Endothelial cell of umbilical vein (primary cell): ENCODE measurements around the gene JAKMIP3. TPM values are rescaled to one million over a fixed set of nuclear protein-coding genes. Genes with fewer than 3 reads are reported as not detected.
"Not testable (repeated sequence)": the region's sequence is repeated elsewhere in the genome, so short reads cannot be mapped to it uniquely, and the experiment has no call there.

ENCODE experiments used
- BruUV-seq: library from RNA; stranded (reverse); fragments of 400-500 nt; replicated peaks from 2 replicates; lab custom pipeline; 2021; lab: Mats Ljungman, UMichigan
- CTCF ChIA-PET: fragments of 300-600, 350-600 bp; sonication (Branson Sonifier 250); formaldehyde crosslinking; loops from one replicate; lab custom pipeline; 2021; ENCODE audit warnings: antibody characterized with exemption, inconsistent platforms; lab: Charles Lee
- POLR2A ChIA-PET: fragments of 300-600, 350-600 bp; sonication (Branson Sonifier 250); formaldehyde crosslinking; loops from one replicate; lab custom pipeline; 2021; ENCODE audit warnings: antibody characterized with exemption, inconsistent platforms; lab: Charles Lee
- DNase-seq: peaks from one replicate; pipeline ENCODE4 v3.0.0-alpha.2; 2011; ENCODE audit warnings: low read depth, low spot score
- FAIRE-seq: peaks from 2 replicates; lab custom pipeline; 2011; peaks lifted over from hg19 to GRCh38; lab: Jason Lieb, UNC
- H2AFZ ChIP-seq: 2 replicates; pipeline ENCODE4 v1.6.0; 2012; ENCODE audit warnings: low read depth, low read length, control low read depth, inconsistent platforms
- H3K27ac ChIP-seq: 2 replicates; pipeline ENCODE4 v1.5.1; 2011; ENCODE audit warnings: low read depth, mild to moderate bottlenecking, control low read depth, low read length, moderate library complexity; ENCODE audit not compliant: insufficient read depth
- H3K27me3 ChIP-seq, 2 experiments: 2 replicates each; pipeline versions ENCODE4 v1.6.0 to v1.6.1; 2011; ENCODE audit warnings: low read length in 2 of 2, mixed read lengths in 1 of 2; ENCODE audit not compliant: control insufficient read depth in 2 of 2, insufficient read depth in 2 of 2
- H3K36me3 ChIP-seq, 2 experiments: 2 replicates in 1 of 2; 3 replicates in 1 of 2; pipeline ENCODE4 v1.5.1; 2011; ENCODE audit warnings: low read length in 2 of 2, mild to moderate bottlenecking in 1 of 2, moderate library complexity in 1 of 2; ENCODE audit not compliant: control insufficient read depth in 2 of 2, insufficient read depth in 2 of 2; ENCODE audit errors: extremely low read depth in 1 of 2
- H3K4me1 ChIP-seq: 3 replicates; pipeline ENCODE4 v1.5.1; 2011; ENCODE audit warnings: mild to moderate bottlenecking, low read length; ENCODE audit not compliant: control insufficient read depth, insufficient read depth; ENCODE audit errors: extremely low read depth
- H3K4me2 ChIP-seq: 2 replicates; pipeline ENCODE4 v1.6.1; 2011; ENCODE audit warnings: low read length, control low read depth, mixed read lengths; ENCODE audit not compliant: insufficient read depth
- H3K4me3 ChIP-seq, 3 experiments: fragments of 200-600 bp in 1 of 3; sonication (generic), shearing (Covaris generic) in 1 of 3; replicated peaks in 1 of 3; 2 replicates each; pipeline ENCODE4 v1.5.1; 2011 to 2016; ENCODE audit warnings: control low read depth in 3 of 3, low read length in 3 of 3, mild to moderate bottlenecking in 2 of 3, inconsistent platforms in 1 of 3, low read depth in 1 of 3, moderate library complexity in 1 of 3; ENCODE audit not compliant: insufficient read depth in 1 of 3
- H3K79me2 ChIP-seq: 2 replicates; pipeline ENCODE4 v1.6.0; 2012; ENCODE audit warnings: low read length, inconsistent platforms; ENCODE audit not compliant: control insufficient read depth, insufficient read depth
- H3K9ac ChIP-seq: replicated peaks from 2 replicates; pipeline ENCODE3; 2011; ENCODE audit warnings: low read length, control low read depth; ENCODE audit not compliant: insufficient read depth; ENCODE audit errors: extremely low read depth
- H3K9me1 ChIP-seq: replicated peaks from 3 replicates; pipeline ENCODE4 v1.6.0; 2011; ENCODE audit warnings: mild to moderate bottlenecking, low read length; ENCODE audit not compliant: control insufficient read depth, insufficient read depth; ENCODE audit errors: extremely low read depth
- H3K9me3 ChIP-seq: replicated peaks from 2 replicates; pipeline ENCODE4 v1.5.1; 2012; ENCODE audit warnings: low read length, inconsistent platforms; ENCODE audit not compliant: control insufficient read depth, insufficient read depth
- H4K20me1 ChIP-seq: replicated peaks from 2 replicates; pipeline ENCODE3; 2011; ENCODE audit warnings: mild to moderate bottlenecking, low read length; ENCODE audit not compliant: control insufficient read depth, insufficient read depth; ENCODE audit errors: extremely low read depth
- CTCF ChIP-seq, 2 donors: IDR thresholded peaks; 1 replicate in 1 of 2; 2 replicates in 1 of 2; pipeline ENCODE4 v1.5.1; 2011; ENCODE audit warnings: low read length in 2 of 2, mild to moderate bottlenecking in 2 of 2, moderate library complexity in 2 of 2, control low read depth in 1 of 2, inconsistent platforms in 1 of 2, low read depth in 1 of 2; ENCODE audit not compliant: insufficient read depth in 1 of 2; ENCODE audit errors: extremely low read depth in 1 of 2
- EZH2 ChIP-seq: IDR thresholded peaks from 2 replicates; pipeline ENCODE4 v1.6.1; 2012; ENCODE audit warnings: borderline replicate concordance, low read depth, mild to moderate bottlenecking, moderate library complexity, low read length, inconsistent platforms; ENCODE audit not compliant: severe bottlenecking
- FOS ChIP-seq: IDR thresholded peaks from 2 replicates; pipeline ENCODE4 v1.6.1; 2011; ENCODE audit warnings: mild to moderate bottlenecking, low read length, moderate library complexity, borderline replicate concordance; ENCODE audit not compliant: insufficient read depth
- GATA2 ChIP-seq: IDR thresholded peaks from 2 replicates; pipeline ENCODE4 v1.7.0; 2011; ENCODE audit warnings: low read depth, mild to moderate bottlenecking, moderate library complexity, mixed read lengths, low read length; ENCODE audit not compliant: insufficient read length, insufficient read depth
- JUN ChIP-seq: IDR thresholded peaks from 2 replicates; pipeline ENCODE4 v1.6.1; 2011; ENCODE audit warnings: borderline replicate concordance, low read depth; ENCODE audit not compliant: insufficient read length, insufficient read depth
- MYC ChIP-seq: IDR thresholded peaks from one replicate; pipeline ENCODE4 v1.6.1; 2011; ENCODE audit warnings: mild to moderate bottlenecking, low read depth, low read length
- POLR2A ChIP-seq: IDR thresholded peaks from 2 replicates; pipeline ENCODE4 v1.6.1; 2012; ENCODE audit warnings: low read depth, mild to moderate bottlenecking, control low read depth, low read length
- POLR2AphosphoS5 ChIP-seq: IDR thresholded peaks from 2 replicates; pipeline ENCODE4 v1.6.1; 2012; ENCODE audit warnings: low read depth, mild to moderate bottlenecking, control low read depth, low read length, moderate library complexity; ENCODE audit not compliant: insufficient read depth
- dilution Hi-C: fragments of 300-500 bp; cut with MboI; formaldehyde crosslinking; loops from one replicate; pipeline ENCODE4 v1.15.0; 2019; ENCODE audit warnings: low sequenced_read_pairs; ENCODE audit not compliant: extremely low pct_ligation_motif_present
- intact Hi-C: fragments of 100-400 bp; cut with micrococcal nuclease; formaldehyde crosslinking; loops from one replicate; pipeline ENCODE4 v1.10.0; 2022
- polyA plus RNA-seq, 4 experiments: library from polyadenylated mRNA; depleted of rRNA in 3 of 4; stranded (reverse) in 3 of 4; unstranded in 1 of 4; fragments of >200 nt; gene quantifications; 2 replicates each; pipeline versions ENCODE4 v1.2.1 to v1.2.3, GENCODE V29; 2011 to 2012; ENCODE audit warnings: missing spikeins in 1 of 4
- total RNA-seq: library from RNA; stranded (reverse); gene quantifications from 2 replicates; pipeline ENCODE4 v1.2.3, GENCODE V29; 2021
- TF ChIP-seq, protein P1 (sequence below): IDR thresholded peaks from 2 replicates; pipeline ENCODE4 v1.6.1; 2011; ENCODE audit not compliant: insufficient read depth, insufficient read length

Gene JAKMIP3
- total and polyA plus RNA-seq, 2 donors (not counting 3 experiments of a cell fraction or from before 2014, with no cell fraction given): 0.01 TPM; not detected in 1

DNA sequence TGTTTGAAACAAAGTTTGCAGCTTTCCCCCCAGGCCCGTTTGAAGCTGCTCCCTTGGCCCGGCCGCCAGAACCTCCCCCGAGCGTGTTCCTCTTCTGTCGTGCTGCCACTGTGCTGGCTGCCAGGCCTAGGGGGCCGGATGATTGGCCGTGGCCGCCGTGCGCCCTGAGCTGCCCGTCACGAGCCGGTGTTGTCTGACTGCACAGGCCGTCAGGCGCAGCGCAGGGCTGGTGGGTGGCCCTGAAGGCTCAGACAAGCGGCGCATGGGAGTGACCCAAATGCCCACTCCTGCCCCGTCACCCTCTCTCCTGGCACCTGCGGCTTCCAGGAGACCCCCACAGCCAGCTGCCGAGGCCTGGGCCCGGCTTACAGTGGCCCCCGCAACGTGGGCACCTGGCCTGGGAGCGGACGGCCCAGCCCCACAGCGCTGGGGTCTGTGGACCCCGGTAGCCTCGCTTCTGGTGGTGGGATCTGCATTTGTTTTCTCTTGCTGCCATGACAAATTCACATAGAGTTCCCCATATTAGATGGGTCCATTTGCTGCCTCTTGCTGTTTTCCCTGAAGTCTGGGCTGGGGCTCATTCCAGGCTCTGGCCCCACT is 13.1 kb downstream of the JAKMIP3 start:
- Histone ChIP-seq H3K9ac (no peak overlapping the region), H3K4me3 (no peak overlapping the region), H2AFZ (no peak overlapping the region), H3K79me2 (no peaks in the 10 kb centered on the region), H3K4me1 (no peaks in the 10 kb centered on the region), H3K36me3 (no peaks in the 10 kb centered on the region), H3K27ac (no peak overlapping the region), H3K27me3 (no peaks in the 10 kb centered on the region), H4K20me1 (no peaks in the 10 kb centered on the region), H3K9me3 (no peaks in the 10 kb centered on the region), H3K4me2 (no peak overlapping the region), H3K9me1 (no peaks in the 10 kb centered on the region)
- POLR2A ChIA-PET: no interaction called here
- DNase-seq (no peak), FAIRE-seq (no peak)
- CTCF ChIA-PET: no interaction called here
- intact Hi-C loops (no loop called here), dilution Hi-C loops (no loop called here)
- TF ChIP-seq POLR2A: no peak
- TF ChIP-seq JUN: no peak
- TF ChIP-seq, protein P1, sequence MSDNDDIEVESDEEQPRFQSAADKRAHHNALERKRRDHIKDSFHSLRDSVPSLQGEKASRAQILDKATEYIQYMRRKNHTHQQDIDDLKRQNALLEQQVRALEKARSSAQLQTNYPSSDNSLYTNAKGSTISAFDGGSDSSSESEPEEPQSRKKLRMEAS: no peak
- TF ChIP-seq EZH2: no peak
- TF ChIP-seq CTCF (IDR thresholded peaks at IDR 0.05; ENCODE audit: extremely low read depth in 1 of 2, insufficient read depth in 1 of 2, low read depth in 1 of 2, low read length in 2 of 2): no peak
- TF ChIP-seq POLR2AphosphoS5: no peak
- no peak for TF ChIP-seq FOS
- TF ChIP-seq MYC: no peak
- no peak for TF ChIP-seq GATA2
- no TSS peak for BruUV-seq

DNA sequence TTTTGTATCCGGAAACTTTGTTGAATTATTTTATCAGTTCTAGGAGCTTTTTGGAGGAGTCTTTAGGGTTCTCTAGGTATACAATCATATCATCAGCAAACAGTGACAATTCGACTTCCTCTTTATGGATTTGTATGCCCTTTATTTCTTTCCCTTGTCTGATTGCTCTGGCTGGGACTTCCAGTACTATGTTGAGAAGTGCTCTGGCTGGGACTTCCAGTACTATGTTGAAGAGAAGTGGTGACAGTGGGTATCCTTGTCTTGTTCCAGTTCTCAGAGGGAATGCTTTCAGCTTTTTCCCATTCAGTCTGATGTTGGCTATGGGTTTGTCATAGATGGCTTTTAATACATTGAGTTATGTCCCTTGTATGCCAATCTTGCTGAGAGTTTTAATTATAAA is 18.6 kb downstream of the JAKMIP3 start:
- intact Hi-C loops, H3K9ac ChIP-seq, H3K27me3 ChIP-seq, H4K20me1 ChIP-seq, dilution Hi-C loops, CTCF ChIA-PET, FAIRE-seq, H3K4me3 ChIP-seq, H2AFZ ChIP-seq, H3K4me2 ChIP-seq, POLR2A ChIA-PET, BruUV-seq, H3K4me1 ChIP-seq, H3K9me3 ChIP-seq, DNase-seq, H3K36me3 ChIP-seq, H3K9me1 ChIP-seq, H3K27ac ChIP-seq, H3K79me2 ChIP-seq: not testable (repeated sequence)

- H3K9me1 ChIP-seq, intact Hi-C loops, BruUV-seq, H3K4me2 ChIP-seq, H3K4me3 ChIP-seq, CTCF ChIA-PET, H3K36me3 ChIP-seq, H3K4me1 ChIP-seq, H3K27ac ChIP-seq, H3K27me3 ChIP-seq, DNase-seq, POLR2A ChIA-PET, FAIRE-seq, H3K9ac ChIP-seq, H3K79me2 ChIP-seq, dilution Hi-C loops, H4K20me1 ChIP-seq, H3K9me3 ChIP-seq, H2AFZ ChIP-seq: not testable (repeated sequence)
These were observed 27.5 kb downstream of the JAKMIP3 start for GRCh38 chr10:132093236-132093635.
